B cell (primary cell): Measurements from ENCODE around the gene FGF3.

Source experiments
- CTCF ChIP-seq: fragments of 200-600 bp; IDR thresholded peaks from one replicate; pipeline ENCODE4 v1.8.0; 2022; ENCODE audit warnings: antibody characterized with exemption, mild to moderate bottlenecking
- EZH2 ChIP-seq: IDR thresholded peaks from 2 replicates; pipeline ENCODE4 v1.6.1; 2012; ENCODE audit warnings: borderline replicate concordance, low read depth, mild to moderate bottlenecking, moderate library complexity, low read length; ENCODE audit not compliant: insufficient read depth, poor library complexity, severe bottlenecking

DNA sequence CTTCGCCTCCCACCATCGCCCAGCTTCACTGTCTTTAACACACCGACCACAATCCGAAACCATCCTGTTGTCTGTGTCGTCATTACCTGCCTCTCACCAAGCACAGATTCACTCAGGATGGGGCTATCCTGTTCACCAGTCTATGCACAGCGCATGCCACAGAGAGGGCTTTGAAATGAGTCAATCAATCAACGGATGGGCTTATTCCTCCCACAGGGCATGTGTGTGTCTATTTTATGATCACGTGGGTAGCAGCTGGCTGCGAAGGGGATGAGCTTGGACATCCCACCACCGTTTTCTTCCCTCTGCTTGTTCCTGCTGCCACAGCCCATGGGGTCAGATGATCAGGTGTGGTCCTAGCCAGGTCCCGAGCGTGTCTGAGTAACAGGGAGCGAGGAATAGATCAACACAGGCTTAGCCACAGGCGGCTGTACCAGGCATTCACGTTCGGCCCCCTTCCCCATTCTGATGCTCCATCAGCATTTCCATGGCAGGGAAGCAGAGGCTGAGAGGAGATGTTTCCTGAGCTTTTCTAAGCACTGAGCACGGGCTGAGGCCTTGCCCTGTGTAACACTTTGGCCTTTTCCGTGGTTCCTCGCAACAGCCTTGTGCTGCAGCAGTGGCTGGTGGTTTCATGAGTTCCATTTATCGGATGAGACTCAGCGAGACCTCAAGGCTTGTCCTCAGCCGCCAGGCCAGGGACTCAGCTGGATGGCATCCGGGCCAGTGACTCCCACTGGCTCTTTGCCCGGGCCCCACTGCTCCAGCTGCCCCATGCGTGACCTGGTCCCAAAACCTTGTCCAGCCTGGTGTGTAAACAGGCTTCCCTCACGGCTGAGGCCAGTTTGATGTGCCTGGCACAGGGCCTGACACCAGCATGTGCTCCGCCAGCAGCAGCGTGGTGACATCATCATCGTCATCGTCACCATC, 48.1 kb upstream of the FGF3 start:
- TF ChIP-seq CTCF (no peak), EZH2 (no peak)
